Medulla oblongata (tissue), 1 donor: Measurements from ENCODE around the gene PPP1R26.

Experiments used
- DNase-seq: peaks from one replicate; pipeline ENCODE4 v3.0.0-alpha.2; 2015; ENCODE audit errors: extremely low spot score

Gene PPP1R26

DNA sequence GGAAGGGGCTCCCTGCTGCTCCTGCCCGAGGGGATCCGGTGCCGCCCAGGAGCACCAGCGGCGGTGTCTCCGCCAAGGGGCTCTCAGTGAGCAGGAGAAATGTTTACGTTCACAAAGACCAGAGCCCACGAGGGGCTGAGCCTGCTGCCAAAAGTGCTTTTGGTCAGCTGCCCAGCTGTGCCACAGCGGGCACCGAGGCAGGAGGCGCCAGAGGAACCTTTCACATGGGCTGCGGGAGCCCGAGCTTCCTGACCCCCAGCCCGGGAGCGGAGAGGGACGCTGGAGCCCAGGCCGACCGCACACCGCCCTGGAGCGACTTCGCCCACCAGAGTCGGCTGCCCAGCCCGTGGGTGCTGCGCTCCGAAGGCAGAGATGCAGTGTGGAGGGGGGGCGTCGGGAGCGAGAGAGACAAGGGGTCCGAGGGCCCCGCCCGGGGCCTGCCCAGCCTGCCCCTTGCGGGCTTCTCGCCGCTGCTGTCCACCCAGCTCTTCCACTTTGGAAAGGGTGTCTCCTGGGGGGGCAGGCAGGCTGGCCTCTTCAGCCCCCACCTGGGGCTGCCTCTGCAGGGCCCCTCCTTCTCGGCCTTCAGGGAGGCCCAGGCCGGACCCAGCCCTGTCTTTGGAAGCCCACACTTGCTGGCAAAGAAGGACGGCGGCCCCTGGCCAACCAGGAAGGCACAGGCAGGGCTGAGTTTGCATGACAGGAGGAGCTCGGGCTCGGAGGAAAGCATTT lies 7.9 kb downstream of the PPP1R26 start:
- no peak for DNase-seq

- DNase-seq: no peak
These were observed 8.4 kb downstream of the PPP1R26 start for GRCh38 chr9:135488013-135488330.

DNA sequence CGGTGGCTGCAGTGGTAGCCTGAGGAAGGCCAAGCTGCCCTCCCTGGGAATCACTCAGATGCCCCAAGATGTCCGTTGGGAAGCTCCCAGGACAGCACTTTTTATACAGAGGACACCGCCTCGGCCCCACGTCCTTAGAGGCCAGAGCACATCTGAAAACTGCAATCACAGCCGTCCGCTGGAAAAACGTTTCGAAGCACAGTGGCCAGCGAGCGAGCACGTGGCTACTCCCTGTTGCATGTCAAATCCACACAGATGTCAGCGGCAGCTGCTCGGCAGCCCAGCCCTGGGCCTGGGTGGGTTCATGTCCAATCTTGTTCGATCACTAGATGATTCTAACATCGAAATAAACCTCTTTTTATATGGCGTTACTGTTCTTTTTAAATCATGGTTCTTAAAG lies 8.9 kb downstream of the PPP1R26 start:
- no peak for DNase-seq

DNA sequence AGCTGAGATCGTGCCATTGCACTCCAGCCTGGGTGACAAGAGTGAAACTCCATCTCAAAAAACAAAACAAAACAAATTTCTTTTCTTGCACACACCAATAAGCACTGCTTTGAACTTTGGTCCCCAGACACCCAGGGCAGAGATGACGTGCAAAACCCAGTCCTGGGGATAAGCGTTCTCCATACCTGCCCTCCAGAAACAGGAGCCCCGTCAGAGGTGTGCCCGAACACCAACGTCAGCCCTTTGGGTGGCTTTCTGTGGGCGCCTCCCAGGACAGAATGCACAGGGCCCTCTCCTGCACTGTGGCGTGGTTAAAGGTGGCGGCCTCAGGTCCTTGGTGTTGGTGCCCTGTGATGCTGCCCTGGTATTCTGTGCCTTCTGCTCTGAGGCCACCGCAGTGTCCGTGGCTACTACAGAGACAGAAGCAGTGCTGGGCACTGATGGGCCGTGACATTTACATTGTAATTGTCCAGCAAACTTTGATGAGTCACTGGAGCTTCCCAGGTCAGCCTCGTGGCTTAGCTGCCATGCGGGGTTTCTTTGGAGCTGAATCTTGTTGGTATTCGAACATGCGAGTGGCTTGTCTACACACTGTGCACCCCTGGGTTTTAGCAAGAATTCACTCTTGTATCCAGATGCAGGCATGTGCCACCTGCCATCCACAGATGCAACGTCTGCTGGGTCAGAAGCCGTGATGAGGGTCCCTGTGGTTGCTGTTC lies 9.8 kb downstream of the PPP1R26 start:
- no peak for DNase-seq

- DNase-seq: no peak
These were observed 10.7 kb downstream of the PPP1R26 start for GRCh38 chr9:135490166-135490870.

GRCh38 chr9:135490980-135491464 lies 11.4 kb downstream of the PPP1R26 start:
- no peak for DNase-seq

GRCh38 chr9:135491764-135492163 lies 12.2 kb downstream of the PPP1R26 start:
- DNase-seq: no peak

DNA sequence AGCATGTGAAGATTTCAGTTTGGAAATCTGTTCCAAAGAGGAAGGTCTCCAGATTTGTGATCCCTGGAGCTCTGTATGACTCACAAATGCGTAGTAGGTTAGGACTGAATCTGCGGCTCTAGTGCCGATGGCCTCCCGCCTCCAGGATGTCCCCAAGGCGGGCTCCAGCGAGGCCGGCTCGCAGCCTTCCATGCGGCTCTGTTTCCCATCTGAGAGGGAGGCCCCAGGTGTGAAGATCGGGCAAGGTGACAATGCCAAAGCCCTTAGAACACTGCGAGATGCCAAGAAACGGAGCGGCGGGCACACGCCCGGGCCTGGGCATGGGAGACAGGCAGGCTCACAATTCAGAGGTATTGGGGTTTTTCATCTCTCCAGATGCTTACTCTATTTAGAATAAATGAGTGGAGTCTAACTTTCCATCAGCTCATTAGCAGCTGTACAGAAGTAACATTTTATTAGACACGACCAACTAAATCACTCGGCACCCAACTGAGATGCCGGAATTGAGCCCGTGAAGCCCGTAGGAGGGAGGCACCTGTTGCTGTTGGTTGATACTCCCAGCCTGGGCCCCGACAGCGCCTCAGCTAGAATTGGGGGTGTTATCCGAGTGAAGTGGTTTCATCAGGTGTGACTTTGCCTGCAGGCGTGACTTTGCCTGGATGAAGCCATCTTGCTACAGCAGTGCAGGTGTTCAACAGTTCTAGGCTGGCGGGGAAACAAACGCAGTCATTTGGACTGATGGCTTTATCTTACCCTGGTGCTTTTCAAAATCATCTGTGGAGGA lies 13.5 kb downstream of the PPP1R26 start:
- DNase-seq: no peak

- no peak for DNase-seq
These were observed 15.4 kb downstream of the PPP1R26 start for GRCh38 chr9:135494791-135495559.

DNA sequence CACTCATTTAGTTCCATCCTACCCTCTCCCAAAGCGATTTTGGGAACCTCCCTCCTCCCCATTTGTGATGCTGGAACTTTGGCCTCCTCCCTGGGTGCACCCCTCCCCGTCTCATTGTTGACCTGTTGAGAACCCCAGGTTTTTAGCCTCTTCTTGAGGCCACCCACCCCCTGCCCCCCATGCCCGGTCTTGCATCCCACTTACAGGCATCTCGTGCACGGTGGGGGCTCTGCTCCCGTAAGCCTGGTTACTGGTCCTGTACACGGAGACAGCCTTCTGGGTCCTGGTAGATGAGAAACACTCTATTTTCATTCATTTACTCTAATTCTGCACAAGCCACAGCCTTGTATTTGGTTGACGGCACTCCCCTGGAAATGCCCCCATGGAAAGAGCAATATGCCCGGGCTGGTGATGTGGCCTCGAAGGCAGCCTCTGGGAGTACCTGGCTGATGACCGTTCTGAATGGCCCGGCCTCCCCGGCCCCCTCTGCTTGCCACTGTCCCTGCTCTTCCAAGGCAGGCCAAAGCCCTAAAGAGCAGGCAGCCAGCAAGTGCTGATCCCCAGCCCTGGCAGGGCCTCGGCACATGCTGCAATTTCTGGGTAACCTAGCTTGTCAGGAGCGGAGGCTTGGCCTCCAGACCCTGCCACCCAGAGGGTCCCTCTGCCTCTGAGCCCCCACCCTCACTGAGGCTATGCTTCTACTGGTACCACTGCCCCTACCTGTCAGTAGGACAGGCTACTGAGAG lies 19.0 kb downstream of the PPP1R26 start:
- no peak for DNase-seq

DNA sequence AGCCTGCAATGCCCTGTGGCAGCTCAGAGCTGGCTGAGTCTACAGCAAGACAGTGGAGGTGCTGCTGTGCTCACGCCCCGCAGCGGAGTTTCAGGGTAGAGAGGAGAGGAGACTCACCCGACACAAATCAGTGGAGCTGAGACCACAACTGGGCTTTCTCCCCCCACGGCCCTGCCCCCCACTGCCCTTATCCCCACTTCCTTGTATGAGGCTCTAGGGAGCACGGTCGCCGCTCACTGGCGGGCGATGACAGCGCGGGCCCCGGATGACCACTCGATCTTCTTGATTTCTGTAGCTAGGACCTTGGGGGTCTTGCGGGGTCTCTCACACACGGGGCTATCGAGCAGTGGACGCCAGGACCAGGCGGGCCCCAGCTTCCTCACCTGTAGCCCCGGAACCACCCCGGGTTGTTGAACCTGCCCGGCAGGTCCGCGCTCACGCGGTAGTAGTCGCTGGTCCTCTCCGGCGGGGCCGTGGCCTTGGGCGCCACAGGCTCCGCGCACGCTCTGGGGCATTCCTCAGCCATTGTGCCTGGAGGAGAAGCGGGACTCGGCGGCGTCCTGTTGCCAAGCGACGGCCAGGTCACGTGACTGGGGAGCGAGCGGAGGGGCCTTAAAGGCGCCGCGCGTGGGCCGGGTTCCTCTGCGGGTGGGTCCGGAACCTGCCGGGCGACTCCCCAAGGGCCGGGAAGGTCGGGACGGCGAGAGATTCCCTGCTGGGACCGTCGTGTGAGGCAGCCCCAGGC lies 19.9 kb downstream of the PPP1R26 start:
- DNase-seq: peak; percentile 95

GRCh38 chr9:135500071-135500524 lies 20.5 kb downstream of the PPP1R26 start:
- DNase-seq: no peak

- peak; percentile 90 for DNase-seq
These were observed 21.1 kb downstream of the PPP1R26 start, which contains the start of gene MRPS2 for GRCh38 chr9:135500525-135501260. Gene MRPS2, plus strand, starts transcription at chr9:135500682. Its CDS starts 29 bp downstream, at chr9:135500711.

- no peak for DNase-seq
These were observed 21.9 kb downstream of the PPP1R26 start for GRCh38 chr9:135501261-135502167.

DNA sequence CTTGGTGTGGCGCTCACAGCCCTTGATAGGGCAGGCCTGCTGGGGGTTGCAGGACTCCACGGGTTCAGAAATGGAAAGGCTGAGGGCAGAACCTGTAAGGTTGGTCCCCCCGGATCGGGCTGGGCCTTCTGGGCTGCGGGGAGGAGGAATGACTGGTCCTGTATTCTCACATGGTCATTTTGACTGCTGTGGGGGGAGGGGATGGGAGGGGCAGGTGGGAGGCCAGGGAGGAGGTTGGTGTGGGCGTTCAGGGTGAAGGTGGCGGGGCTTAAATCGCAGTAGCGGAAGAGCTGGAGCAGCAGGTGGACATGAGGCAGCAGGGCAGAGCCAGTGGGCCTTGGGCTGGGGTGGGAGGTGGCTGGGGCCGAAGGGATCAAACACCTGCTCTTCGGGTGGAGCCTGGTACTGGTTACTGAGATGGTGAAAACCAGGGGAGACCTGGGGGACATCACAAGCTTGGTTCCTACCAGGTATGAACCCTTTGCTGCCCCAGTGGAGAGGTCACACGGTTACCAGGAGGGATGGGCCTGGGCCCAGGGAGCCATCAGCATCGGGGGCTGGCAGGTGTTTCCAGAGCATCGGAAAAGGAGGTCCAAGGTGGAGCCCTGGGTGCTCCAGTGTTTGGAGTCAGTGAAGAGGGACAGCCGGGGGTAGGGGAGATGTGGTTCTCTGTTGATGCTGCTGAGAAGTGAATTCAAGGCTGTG lies 22.7 kb downstream of the PPP1R26 start:
- DNase-seq: no peak

- DNase-seq: no peak
These were observed 23.3 kb downstream of the PPP1R26 start for GRCh38 chr9:135502873-135503321.
